Body of pancreas (tissue), 4 donors: ENCODE measurements around the gene VAPB.
"Not testable (repeated sequence)": the region's sequence is repeated elsewhere in the genome, so short reads cannot be mapped to it uniquely, and the experiment has no call there.

Source experiments
- CTCF ChIP-seq, 7 experiments: fragments of 450-650 bp in 4 of 7; fragments of 200-600 bp in 3 of 7; sonication (generic) in 3 of 7; IDR thresholded peaks; one replicate each; pipeline ENCODE4 v1.5.1; 2016 to 2019; ENCODE audit warnings: antibody characterized with exemption in 7 of 7
- POLR2A ChIP-seq, 3 donors: fragments of 450-650 bp; IDR thresholded peaks; one replicate each; pipeline ENCODE4 v1.6.1; 2016; ENCODE audit warnings: antibody characterized with exemption in 3 of 3, mild to moderate bottlenecking in 2 of 3

- not testable (repeated sequence) for TF ChIP-seq CTCF, POLR2A (IDR thresholded peaks at IDR 0.05)
These were observed 38.5 kb downstream of the VAPB start for GRCh38 chr20:58427571-58427970.
